ENCODE measurements around the gene ATP8B4.
A peak's percentile ranks its signal among the peaks of the same experiment; 100 is the strongest.

Gene ATP8B4

GRCh38 chr15:49847423-49848281, 271.4 kb downstream of the ATP8B4 start:
- no peak for TF ChIP-seq GATA1 (IDR thresholded peaks at IDR 0.05; ENCODE audit: low read depth, low read length)
- TF ChIP-seq POLR2A (IDR thresholded peaks at IDR 0.05; ENCODE audit: low read length): no peak
- DNase-seq: no peak

- no peak for DNase-seq
- no peak for TF ChIP-seq GATA1 (IDR thresholded peaks at IDR 0.05; ENCODE audit: low read depth, low read length)
- TF ChIP-seq POLR2A (IDR thresholded peaks at IDR 0.05; ENCODE audit: low read length): no peak
Measured at GRCh38 chr15:49844390-49844789, 274.6 kb downstream of the ATP8B4 start.

GRCh38 chr15:49843725-49844124, 275.3 kb downstream of the ATP8B4 start:
- TF ChIP-seq POLR2A (IDR thresholded peaks at IDR 0.05; ENCODE audit: low read length) (no peak), GATA1 (IDR thresholded peaks at IDR 0.05; ENCODE audit: low read depth, low read length) (no peak)

GRCh38 chr15:49842031-49842730, 276.9 kb downstream of the ATP8B4 start:
- DNase-seq: peak in 1 of 2 experiments; percentile 6
- TF ChIP-seq POLR2A (IDR thresholded peaks at IDR 0.05; ENCODE audit: low read length) (no peak), GATA1 (IDR thresholded peaks at IDR 0.05; ENCODE audit: low read depth, low read length) (no peak)

More at GRCh38 chr15:49843725-49844124, 275.3 kb downstream of the ATP8B4 start:
- no peak for DNase-seq

GRCh38 chr15:49832511-49832910, 286.5 kb downstream of the ATP8B4 start:
- peak; percentile 14 to 17 for DNase-seq
- TF ChIP-seq POLR2A (IDR thresholded peaks at IDR 0.05; ENCODE audit: low read length) (no peak), GATA1 (IDR thresholded peaks at IDR 0.05; ENCODE audit: low read depth, low read length) (no peak)

- no peak for DNase-seq
- TF ChIP-seq GATA1 (IDR thresholded peaks at IDR 0.05; ENCODE audit: low read depth, low read length): no peak
- TF ChIP-seq POLR2A (IDR thresholded peaks at IDR 0.05; ENCODE audit: low read length): no peak
Measured at GRCh38 chr15:49831206-49831965, 287.6 kb downstream of the ATP8B4 start.

- no peak for TF ChIP-seq POLR2A (IDR thresholded peaks at IDR 0.05; ENCODE audit: low read length)
- TF ChIP-seq GATA1 (IDR thresholded peaks at IDR 0.05; ENCODE audit: low read depth, low read length): no peak
- DNase-seq: no peak
Measured at GRCh38 chr15:49830391-49830790, 288.6 kb downstream of the ATP8B4 start.

GRCh38 chr15:49827311-49827710, 291.7 kb downstream of the ATP8B4 start:
- TF ChIP-seq GATA1 (IDR thresholded peaks at IDR 0.05; ENCODE audit: low read depth, low read length): no peak
- TF ChIP-seq POLR2A (IDR thresholded peaks at IDR 0.05; ENCODE audit: low read length): no peak

GRCh38 chr15:49826640-49827234, 292.3 kb downstream of the ATP8B4 start:
- TF ChIP-seq POLR2A (IDR thresholded peaks at IDR 0.05; ENCODE audit: low read length) (no peak), GATA1 (IDR thresholded peaks at IDR 0.05; ENCODE audit: low read depth, low read length) (no peak)
- no peak for DNase-seq

More at GRCh38 chr15:49827311-49827710, 291.7 kb downstream of the ATP8B4 start:
- no peak for DNase-seq

GRCh38 chr15:49824775-49825099, 294.3 kb downstream of the ATP8B4 start:
- TF ChIP-seq GATA1 (IDR thresholded peaks at IDR 0.05; ENCODE audit: low read depth, low read length) (no peak), POLR2A (IDR thresholded peaks at IDR 0.05; ENCODE audit: low read length) (no peak)
- DNase-seq: no peak

GRCh38 chr15:49823987-49824774, 294.9 kb downstream of the ATP8B4 start:
- no peak for DNase-seq
- TF ChIP-seq GATA1 (IDR thresholded peaks at IDR 0.05; ENCODE audit: low read depth, low read length) (no peak), POLR2A (IDR thresholded peaks at IDR 0.05; ENCODE audit: low read length) (no peak)

- no peak for TF ChIP-seq GATA1 (IDR thresholded peaks at IDR 0.05; ENCODE audit: low read depth, low read length)
- no peak for TF ChIP-seq POLR2A (IDR thresholded peaks at IDR 0.05; ENCODE audit: low read length)
- DNase-seq: no peak
Measured at GRCh38 chr15:49817100-49817499, 301.9 kb downstream of the ATP8B4 start.

- DNase-seq: no peak
Measured at GRCh38 chr15:49815950-49816349, 303.1 kb downstream of the ATP8B4 start.

More at GRCh38 chr15:49815950-49816349, 303.1 kb downstream of the ATP8B4 start:
- TF ChIP-seq GATA1 (IDR thresholded peaks at IDR 0.05; ENCODE audit: low read depth, low read length) (no peak), POLR2A (IDR thresholded peaks at IDR 0.05; ENCODE audit: low read length) (no peak)

Data from erythroblast (primary cell).